B cell (primary cell): ENCODE results near the gene RGS7BP. TPM values are rescaled to one million over a fixed set of nuclear protein-coding genes. Genes with fewer than 3 reads are reported as not detected.

Source experiments
- ATAC-seq: fragments of 200-7000 bp; cut with Tn5 transposase; one replicate; pipeline ENCODE4 v1.10.0; 2021; ENCODE audit warnings: low read depth, mild to moderate bottlenecking, moderate number of reproducible peaks, moderate library complexity
- CTCF ChIA-PET: fragments of 350-600 bp; sonication (Branson Sonifier 250); formaldehyde crosslinking; loops from one replicate; lab custom pipeline; 2021; ENCODE audit warnings: antibody characterized with exemption, inconsistent platforms; lab: Charles Lee
- POLR2A ChIA-PET: fragments of 350-600 bp; sonication (Branson Sonifier 250); formaldehyde crosslinking; loops from one replicate; lab custom pipeline; 2021; ENCODE audit warnings: antibody characterized with exemption; lab: Charles Lee
- DNase-seq: peaks from one replicate; pipeline ENCODE4 v3.0.0; 2013
- H2AFZ ChIP-seq: 2 replicates; pipeline ENCODE4 v1.6.1; 2012; ENCODE audit warnings: mild to moderate bottlenecking, low read depth, low read length; ENCODE audit not compliant: insufficient read depth, poor library complexity, severe bottlenecking
- H3K27ac ChIP-seq, 2 donors: 1 replicate in 1 of 2; 2 replicates in 1 of 2; pipeline ENCODE4 v1.5.1; 2012 to 2013; ENCODE audit warnings: low read length in 2 of 2, mild to moderate bottlenecking in 2 of 2, moderate library complexity in 1 of 2
- H3K27me3 ChIP-seq, 4 experiments: fragments of 200-600 bp in 1 of 4; sonication (generic) in 1 of 4; replicated peaks in 1 of 4; 1 replicate in 2 of 4; 2 replicates in 2 of 4; pipeline versions ENCODE4 v1.6.1 to v1.7.0; 2013 to 2016; ENCODE audit warnings: low read length in 3 of 4, mild to moderate bottlenecking in 2 of 4, mixed read lengths in 1 of 4, moderate library complexity in 1 of 4; ENCODE audit not compliant: insufficient read depth in 4 of 4, control insufficient read depth in 3 of 4; ENCODE audit errors: control extremely low read depth in 1 of 4
- H3K36me3 ChIP-seq, 2 experiments: replicated peaks in 1 of 2; 1 replicate in 1 of 2; 2 replicates in 1 of 2; pipeline versions ENCODE4 v1.6.1 to v1.7.1; 2013; ENCODE audit warnings: low read length in 1 of 2; ENCODE audit not compliant: insufficient read depth in 2 of 2, control insufficient read depth in 1 of 2; ENCODE audit errors: control extremely low read depth in 1 of 2, extremely low read depth in 1 of 2
- H3K4me1 ChIP-seq, 2 donors: fragments of 200-600 bp in 1 of 2; sonication (generic) in 1 of 2; 1 replicate in 1 of 2; 2 replicates in 1 of 2; pipeline versions ENCODE4 v1.5.1 to v1.6.1; 2013 to 2017; ENCODE audit warnings: low read length in 2 of 2; ENCODE audit not compliant: control insufficient read depth in 2 of 2, insufficient read depth in 2 of 2
- H3K4me2 ChIP-seq: replicated peaks from 2 replicates; pipeline ENCODE3; 2012; ENCODE audit warnings: mild to moderate bottlenecking, low read depth, low read length; ENCODE audit not compliant: poor library complexity, severe bottlenecking
- H3K4me3 ChIP-seq, 5 experiments: fragments of 200-600 bp in 1 of 5; sonication (generic) in 1 of 5; 1 replicate in 3 of 5; 2 replicates in 2 of 5; pipeline versions ENCODE4 v1.5.1 to v1.7.0; 2011 to 2016; ENCODE audit warnings: low read length in 4 of 5, mild to moderate bottlenecking in 4 of 5, low read depth in 2 of 5, control low read depth in 1 of 5, moderate library complexity in 1 of 5; ENCODE audit not compliant: insufficient read depth in 1 of 5; ENCODE audit errors: control extremely low read depth in 1 of 5, extremely low read depth in 1 of 5
- H3K79me2 ChIP-seq: fragments of 200-600 bp; sonication (generic); one replicate; pipeline ENCODE4 v1.6.0; 2016; ENCODE audit warnings: low read length; ENCODE audit not compliant: control insufficient read depth, insufficient read depth
- H3K9ac ChIP-seq: fragments of 200-600 bp; sonication (generic); 2 replicates; pipeline ENCODE4 v1.6.1; 2017; ENCODE audit warnings: mild to moderate bottlenecking, low read length, moderate library complexity
- H3K9me3 ChIP-seq, 3 donors: one replicate each; pipeline versions ENCODE4 v1.6.1 to v1.7.1; 2013; ENCODE audit warnings: low read length in 2 of 3; ENCODE audit not compliant: control insufficient read depth in 2 of 3, insufficient read depth in 1 of 3; ENCODE audit errors: control extremely low read depth in 1 of 3
- H4K20me1 ChIP-seq: 2 replicates; pipeline ENCODE4 v1.6.0; 2012; ENCODE audit warnings: mild to moderate bottlenecking, low read length; ENCODE audit not compliant: insufficient read depth, control insufficient read depth, poor library complexity, severe bottlenecking
- H3K27ac Mint-ChIP-seq: one replicate; pipeline ENCODE4 v1.8.0; 2021; ENCODE audit warnings: mixed read lengths
- H3K27me3 Mint-ChIP-seq: one replicate; pipeline ENCODE4 v1.8.0; 2021; ENCODE audit warnings: mixed read lengths
- H3K4me1 Mint-ChIP-seq: one replicate; pipeline ENCODE4 v1.8.0; 2021; ENCODE audit warnings: mixed read lengths
- H3K4me3 Mint-ChIP-seq: one replicate; pipeline ENCODE4 v1.8.0; 2021; ENCODE audit warnings: mixed read lengths
- H3K9me3 Mint-ChIP-seq: one replicate; pipeline ENCODE4 v1.8.0; 2022; ENCODE audit warnings: mixed read lengths; ENCODE audit not compliant: insufficient read depth
- CTCF ChIP-seq: fragments of 200-600 bp; IDR thresholded peaks from one replicate; pipeline ENCODE4 v1.8.0; 2022; ENCODE audit warnings: antibody characterized with exemption, mild to moderate bottlenecking
- EZH2 ChIP-seq: IDR thresholded peaks from 2 replicates; pipeline ENCODE4 v1.6.1; 2012; ENCODE audit warnings: borderline replicate concordance, low read depth, mild to moderate bottlenecking, moderate library complexity, low read length; ENCODE audit not compliant: insufficient read depth, poor library complexity, severe bottlenecking
- WGBS: methylation state at CpG from one replicate; pipeline ENCODE4 v1.1.5; 2013; ENCODE audit warnings: missing lambda C conversion rate; ENCODE audit not compliant: insufficient coverage; 5-methylcytosine and 5-hydroxymethylcytosine counted together
- intact Hi-C: fragments of 100-400 bp; cut with micrococcal nuclease; formaldehyde crosslinking; loops from one replicate; pipeline ENCODE4 v1.10.0; 2022
- polyA plus RNA-seq: library from polyadenylated mRNA; depleted of rRNA; stranded (reverse); fragments of >200 nt; gene quantifications from 2 replicates; pipeline ENCODE4 v1.2.3, GENCODE V29; 2012
- total RNA-seq, 2 donors: library from RNA; stranded (reverse); fragments of 120-200 nt in 1 of 2; gene quantifications; 1 replicate in 1 of 2; 2 replicates in 1 of 2; pipeline versions ENCODE4 v1.2.3 to v1.2.4, GENCODE V29; 2013 to 2022

Gene RGS7BP
- total and polyA plus RNA-seq, 2 donors (not counting 1 experiment from before 2014, with no cell fraction given), result not detected

DNA sequence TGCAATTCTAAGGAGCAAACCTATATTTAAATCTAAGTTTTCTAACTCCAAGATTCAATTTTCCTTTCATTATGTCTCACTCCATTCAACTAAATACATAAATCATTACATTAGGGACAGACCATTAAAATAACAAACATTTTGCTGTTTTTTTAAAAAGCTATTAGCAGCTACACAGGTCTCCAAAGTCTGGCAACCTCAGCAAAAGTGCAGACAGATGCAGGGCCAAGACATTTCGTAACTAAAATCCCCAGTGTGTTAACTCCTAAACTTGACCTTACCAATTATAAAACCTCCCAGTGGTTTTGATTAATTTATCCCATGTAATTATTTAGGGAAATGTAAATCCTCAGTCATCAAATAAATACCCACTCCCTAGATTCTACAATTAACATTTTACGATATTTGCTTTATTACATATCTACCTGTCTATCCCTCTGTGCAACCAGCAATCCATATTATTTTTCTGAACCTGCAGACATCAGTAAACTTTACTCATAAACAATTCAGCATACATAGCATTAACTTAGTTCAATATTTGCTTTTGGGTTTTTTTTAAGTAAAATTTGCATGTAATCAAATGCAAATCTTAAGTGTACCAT is 64.7 kb downstream of the RGS7BP start:
- Histone ChIP-seq H3K27me3 (no peaks in the 10 kb centered on the region), H3K4me1 (no peaks in the 10 kb centered on the region), H4K20me1 (no peaks in the 10 kb centered on the region), H3K9me3 (no peaks in the 10 kb centered on the region), H3K4me2 (no peak overlapping the region), H3K9ac (no peak overlapping the region), H2AFZ (no peak overlapping the region), H3K36me3 (no peaks in the 10 kb centered on the region), H3K4me3 (no peak overlapping the region), H3K27ac (no peak overlapping the region), H3K79me2 (no peaks in the 10 kb centered on the region)
- ChIA-PET CTCF (no interaction called here), POLR2A (no interaction called here)
- TF ChIP-seq CTCF, result no peak
- TF ChIP-seq EZH2, result no peak
- intact Hi-C loops, result no loop called here
- ATAC-seq, result no peak
- no peaks in the 10 kb centered on the region for H3K9me3 Mint-ChIP-seq
- H3K4me3 Mint-ChIP-seq, result no peak overlapping the region
- H3K27ac Mint-ChIP-seq, result no peak overlapping the region
- WGBS, result 80% methylated on average over 1 of the region's 2 CpGs
- peaks cover 8% of the 10 kb centered on the region for H3K27me3 Mint-ChIP-seq
- DNase-seq, result no peak
- no peaks in the 10 kb centered on the region for H3K4me1 Mint-ChIP-seq

DNA sequence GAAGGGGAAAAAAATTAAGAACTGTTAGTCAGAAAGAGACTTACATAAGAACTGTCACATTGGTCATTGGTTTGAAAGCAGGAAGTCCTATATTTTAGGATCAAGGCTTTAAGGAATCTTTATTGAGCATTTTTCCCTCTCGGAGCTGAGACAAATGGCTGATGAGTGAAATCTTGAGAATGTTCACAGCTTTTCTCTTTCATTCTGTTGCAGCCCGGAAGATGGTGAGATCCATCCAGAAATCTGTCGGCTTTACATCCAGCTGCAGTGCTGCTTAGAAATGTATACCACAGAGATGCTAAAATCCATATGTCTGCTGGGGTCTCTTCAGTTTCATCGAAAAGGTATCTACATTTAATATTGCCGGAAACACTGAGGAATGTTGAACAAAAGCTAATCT is 69.7 kb downstream of the RGS7BP start:
- ATAC-seq (no peak), DNase-seq (no peak)
- Mint-ChIP-seq H3K27ac (no peak overlapping the region), H3K4me1 (no peaks in the 10 kb centered on the region), H3K27me3 (peaks cover 33% of the 10 kb centered on the region), H3K9me3 (no peaks in the 10 kb centered on the region), H3K4me3 (no peak overlapping the region)
- peaks cover 0 to 4% (median 0%) of the 10 kb centered on the region in 4 experiments for H3K27me3 ChIP-seq
- 72% methylated on average over 3 of the region's 5 CpGs for WGBS
- H3K9me3 ChIP-seq, result no peaks in the 10 kb centered on the region
- TF ChIP-seq CTCF, result no peak
- TF ChIP-seq EZH2, result no peak
- POLR2A ChIA-PET, result no interaction called here
- no peak overlapping the region for H3K4me3 ChIP-seq
- no peaks in the 10 kb centered on the region for H3K36me3 ChIP-seq
- H3K4me1 ChIP-seq, result no peaks in the 10 kb centered on the region
- no peak overlapping the region for H3K27ac ChIP-seq
- H3K4me2 ChIP-seq, result no peak overlapping the region
- CTCF ChIA-PET, result no interaction called here
- intact Hi-C loops, result no loop called here
- no peak overlapping the region for H3K9ac ChIP-seq
- H4K20me1 ChIP-seq, result no peaks in the 10 kb centered on the region
- H2AFZ ChIP-seq, result no peak overlapping the region
- no peaks in the 10 kb centered on the region for H3K79me2 ChIP-seq
